Choroid plexus epithelial cell (primary cell): Measurements from ENCODE around the gene AKT1.

ENCODE experiments used
- DNase-seq: peaks from one replicate; pipeline ENCODE4 v3.0.0-alpha.2; 2010; ENCODE audit warnings: low read depth
- H3K4me3 ChIP-seq: 2 replicates; pipeline ENCODE4 v1.5.1; 2011; ENCODE audit warnings: low read depth, mild to moderate bottlenecking, control low read depth, low read length, moderate library complexity
- CTCF ChIP-seq: conservative IDR thresholded peaks from 2 replicates; pipeline ENCODE4 v1.5.1; 2011; ENCODE audit warnings: low read depth, mild to moderate bottlenecking, control low read depth, inconsistent platforms, low read length, moderate library complexity

Gene AKT1

GRCh38 chr14:104746934-104747481 lies 48.5 kb downstream of the AKT1 start:
- no peak overlapping the region for H3K4me3 ChIP-seq
- no peak for TF ChIP-seq CTCF
- DNase-seq, result no peak

GRCh38 chr14:104746071-104746545 lies 49.4 kb downstream of the AKT1 start:
- TF ChIP-seq CTCF, result no peak
- no peak for DNase-seq
- H3K4me3 ChIP-seq, result no peak overlapping the region

GRCh38 chr14:104745431-104745830 lies 50.1 kb downstream of the AKT1 start:
- DNase-seq, result no peak
- TF ChIP-seq CTCF, result no peak
- H3K4me3 ChIP-seq, result no peak overlapping the region

GRCh38 chr14:104744484-104744883 lies 51.1 kb downstream of the AKT1 start:
- no peak for TF ChIP-seq CTCF
- DNase-seq, result no peak
- no peak overlapping the region for H3K4me3 ChIP-seq

- DNase-seq, result no peak
- no peak overlapping the region for H3K4me3 ChIP-seq
Measured at GRCh38 chr14:104743461-104744380, 51.8 kb downstream of the AKT1 start.

GRCh38 chr14:104742586-104743455 lies 52.7 kb downstream of the AKT1 start:
- H3K4me3 ChIP-seq, result no peak overlapping the region
- no peak for TF ChIP-seq CTCF
- no peak for DNase-seq

More at GRCh38 chr14:104743461-104744380, 51.8 kb downstream of the AKT1 start:
- no peak for TF ChIP-seq CTCF
